Upper lobe of right lung (tissue), 1 donor: ENCODE measurements around the gene CERK. TPM values are rescaled to one million over a fixed set of nuclear protein-coding genes. Genes with fewer than 3 reads are reported as not detected.
A peak's percentile ranks its signal among the peaks of the same experiment; 100 is the strongest.

ENCODE experiments used
- ATAC-seq: fragments of 200-7000 bp; cut with Tn5 transposase; one replicate; pipeline ENCODE4 v1.9.1; 2020; ENCODE audit warnings: mild to moderate bottlenecking, moderate library complexity
- DNase-seq: peaks from one replicate; pipeline ENCODE4 v3.0.0-alpha.2; 2020
- H3K27ac ChIP-seq: fragments of 200-600 bp; one replicate; pipeline ENCODE4 v1.8.0; 2022
- H3K27me3 ChIP-seq: fragments of 200-600 bp; one replicate; pipeline ENCODE4 v1.8.0; 2022; ENCODE audit warnings: mild to moderate bottlenecking
- H3K36me3 ChIP-seq: fragments of 200-600 bp; one replicate; pipeline ENCODE4 v1.8.0; 2022
- H3K4me1 ChIP-seq: fragments of 200-600 bp; one replicate; pipeline ENCODE4 v1.8.0; 2022
- H3K4me3 ChIP-seq: fragments of 200-600 bp; one replicate; pipeline ENCODE4 v1.8.0; 2022; ENCODE audit warnings: mild to moderate bottlenecking
- H3K9me3 ChIP-seq: fragments of 200-600 bp; one replicate; pipeline ENCODE4 v1.8.0; 2022
- CTCF ChIP-seq: fragments of 200-600 bp; IDR thresholded peaks from one replicate; pipeline ENCODE4 v1.8.0; 2022; ENCODE audit warnings: antibody characterized with exemption
- intact Hi-C: fragments of 100-400 bp; cut with DNase I; formaldehyde crosslinking; loops from one replicate; pipeline ENCODE4 v1.11.0; 2022
- total RNA-seq: library from RNA; stranded (reverse); fragmentation: NEBNext Ultra II Directional; extraction: Animal tissue kit (Norgen Biotek cat#: 25700); gene quantifications from one replicate; pipeline ENCODE4 v1.2.1, GENCODE V29; 2021
- donor health status: DM: no; HTN: yes; CAD: no; lungs with severe emphysema.

Gene CERK
- total RNA-seq, 1 donor from 2014 or later: 28.1 TPM

GRCh38 chr22:46641811-46642266 is 96.2 kb downstream of the CERK start:
- Histone ChIP-seq H3K27ac (no peak overlapping the region), H3K4me3 (no peak overlapping the region), H3K36me3 (no peaks in the 10 kb centered on the region), H3K27me3 (no peaks in the 10 kb centered on the region), H3K4me1 (peaks cover 6% of the 10 kb centered on the region), H3K9me3 (no peaks in the 10 kb centered on the region)
- ATAC-seq (no peak), DNase-seq (no peak)
- TF ChIP-seq CTCF: no peak
- intact Hi-C loops: no loop called here

- no peaks in the 10 kb centered on the region for H3K9me3 ChIP-seq
- ATAC-seq (no peak), DNase-seq (no peak)
- no peaks in the 10 kb centered on the region for H3K36me3 ChIP-seq
- no peak for TF ChIP-seq CTCF
- intact Hi-C loops: no loop called here
- H3K27ac ChIP-seq: no peak overlapping the region
- no peaks in the 10 kb centered on the region for H3K27me3 ChIP-seq
- H3K4me1 ChIP-seq: peaks cover 6% of the 10 kb centered on the region
- no peak overlapping the region for H3K4me3 ChIP-seq
Measured at GRCh38 chr22:46640293-46641055, 97.6 kb downstream of the CERK start.

GRCh38 chr22:46639843-46640242 is 98.2 kb downstream of the CERK start:
- DNase-seq (no peak), ATAC-seq (no peak)
- no peaks in the 10 kb centered on the region for H3K36me3 ChIP-seq
- no peaks in the 10 kb centered on the region for H3K27me3 ChIP-seq
- H3K9me3 ChIP-seq: no peaks in the 10 kb centered on the region
- no peak for TF ChIP-seq CTCF
- H3K4me3 ChIP-seq: no peak overlapping the region
- intact Hi-C loops: no loop called here
- peaks cover 6% of the 10 kb centered on the region for H3K4me1 ChIP-seq
- H3K27ac ChIP-seq: no peak overlapping the region

- ATAC-seq (peak; percentile 78), DNase-seq (peak; percentile 78)
- H3K27me3 ChIP-seq: no peaks in the 10 kb centered on the region
- intact Hi-C loops: no loop called here
- no peaks in the 10 kb centered on the region for H3K36me3 ChIP-seq
- H3K27ac ChIP-seq: no peak overlapping the region
- TF ChIP-seq CTCF: no peak
- peaks cover 6% of the 10 kb centered on the region for H3K4me1 ChIP-seq
- no peaks in the 10 kb centered on the region for H3K9me3 ChIP-seq
- no peak overlapping the region for H3K4me3 ChIP-seq
Measured at GRCh38 chr22:46638601-46639431, 99.2 kb downstream of the CERK start.

- ATAC-seq: no peak
- no peak for TF ChIP-seq CTCF
- Histone ChIP-seq H3K4me3 (no peak overlapping the region), H3K27me3 (no peaks in the 10 kb centered on the region), H3K27ac (no peak overlapping the region), H3K4me1 (peaks cover 6% of the 10 kb centered on the region), H3K36me3 (no peaks in the 10 kb centered on the region), H3K9me3 (no peaks in the 10 kb centered on the region)
- no peak for DNase-seq
- intact Hi-C loops: no loop called here
Measured at GRCh38 chr22:46637711-46638600, 100.1 kb downstream of the CERK start.
